GM18867 (cell line): ENCODE measurements around the gene RAB11B.
"Not testable (repeated sequence)": the region's sequence is repeated elsewhere in the genome, so short reads cannot be mapped to it uniquely, and the experiment has no call there.

Experiments
- ATAC-seq: cut with Tn5 transposase; IDR thresholded peaks from one replicate; pipeline ENCODE4 v1.9.1; 2021; ENCODE audit warnings: mild to moderate bottlenecking, moderate library complexity; ENCODE audit not compliant: unreplicated experiment

RAB11B gene

DNA sequence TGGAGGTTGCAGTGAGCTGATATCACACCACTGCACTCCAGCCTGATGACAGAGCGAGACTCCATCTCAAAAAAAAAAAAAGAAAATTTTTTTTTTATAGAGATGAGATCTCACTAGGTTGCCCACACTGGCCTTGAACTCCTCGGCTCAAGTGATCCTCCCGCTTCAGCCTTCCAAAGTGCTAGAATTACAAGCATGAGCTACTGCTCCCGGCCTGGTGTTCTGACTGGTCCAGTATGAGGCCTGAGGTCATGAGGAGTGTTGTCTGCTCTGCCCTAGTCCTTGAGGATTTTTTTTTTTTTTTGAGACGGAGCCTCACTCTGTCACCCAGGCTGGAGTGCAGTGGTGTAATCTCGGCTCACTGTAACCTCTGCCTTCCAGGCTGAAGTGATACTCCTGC, 35.2 kb downstream of the RAB11B start:
- ATAC-seq, result not testable (repeated sequence)

DNA sequence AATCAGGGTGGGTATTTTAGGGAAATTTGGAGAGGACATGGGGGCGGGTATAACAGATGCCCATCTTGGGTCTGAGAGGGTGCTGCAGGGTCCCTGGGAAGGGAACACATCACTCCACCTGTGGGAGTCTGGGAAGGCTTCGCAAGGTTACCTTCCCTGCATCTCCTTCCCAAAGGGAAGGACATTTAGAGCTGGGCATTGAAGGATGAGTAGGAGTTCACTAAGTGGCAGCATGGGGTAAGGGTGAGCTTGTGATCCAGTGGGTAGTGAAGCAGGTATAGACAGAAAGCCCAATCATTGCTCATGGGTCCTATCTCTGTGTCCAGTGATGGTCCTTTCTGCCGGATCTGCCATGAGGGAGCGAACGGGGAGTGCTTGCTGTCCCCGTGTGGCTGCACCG, 36.1 kb downstream of the RAB11B start:
- ATAC-seq, result no peak

DNA sequence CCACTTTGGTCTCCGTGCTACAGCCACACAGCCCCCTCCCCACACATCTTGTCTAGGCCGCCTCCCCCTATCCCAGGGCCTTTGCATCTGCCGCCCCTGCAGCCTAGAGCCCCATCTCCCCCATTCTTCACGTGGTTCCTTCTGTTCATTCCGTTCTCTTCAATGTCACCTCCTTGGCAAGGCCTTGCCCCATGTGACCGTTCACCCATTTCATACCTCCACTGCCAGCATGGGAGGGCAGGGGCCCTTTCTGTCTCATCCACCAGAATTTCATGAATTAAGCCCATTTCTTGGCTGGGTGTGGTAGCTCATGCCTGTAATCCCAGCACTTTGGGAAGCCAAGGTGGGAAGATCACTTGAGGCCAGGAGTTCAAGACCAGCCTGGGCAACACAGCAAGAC, 38.9 kb downstream of the RAB11B start:
- ATAC-seq, result no peak

DNA sequence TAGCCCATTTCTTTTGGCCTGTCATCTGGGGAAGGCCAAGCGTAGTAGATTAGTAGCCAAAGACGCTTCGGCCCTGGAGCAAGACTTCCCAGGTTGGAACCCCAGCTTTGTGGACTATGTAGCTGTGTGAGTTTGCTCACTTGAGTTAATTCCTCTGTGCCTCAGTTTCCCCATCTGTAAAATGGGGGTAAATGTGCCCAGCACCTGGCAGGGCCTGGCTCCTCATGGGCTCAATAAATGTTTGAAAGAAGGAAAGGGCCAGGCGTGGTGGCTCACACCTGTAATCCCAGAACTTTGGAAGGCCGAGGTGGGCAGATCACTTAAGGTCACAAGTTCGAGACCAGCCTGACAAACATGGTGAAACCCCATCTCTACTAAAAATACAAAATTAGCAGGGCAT, 39.7 kb downstream of the RAB11B start:
- ATAC-seq, result no peak

DNA sequence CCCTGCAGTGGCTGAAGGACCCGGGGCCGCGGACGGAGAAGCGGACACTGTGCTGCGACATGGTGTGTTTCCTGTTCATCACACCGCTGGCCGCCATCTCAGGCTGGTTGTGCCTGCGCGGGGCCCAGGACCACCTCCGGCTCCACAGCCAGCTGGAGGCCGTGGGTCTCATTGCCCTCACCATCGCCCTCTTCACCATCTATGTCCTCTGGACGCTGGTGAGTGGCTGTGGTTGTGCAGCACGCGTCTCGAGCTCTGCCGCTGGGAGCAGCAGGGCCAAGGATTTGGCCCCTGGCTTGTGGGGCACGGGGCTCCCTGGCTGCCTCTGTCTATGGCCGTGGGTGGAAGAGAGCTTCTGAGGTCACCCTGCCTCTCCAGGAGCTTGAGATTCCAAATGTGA, 40.5 kb downstream of the RAB11B start:
- ATAC-seq, result no peak

DNA sequence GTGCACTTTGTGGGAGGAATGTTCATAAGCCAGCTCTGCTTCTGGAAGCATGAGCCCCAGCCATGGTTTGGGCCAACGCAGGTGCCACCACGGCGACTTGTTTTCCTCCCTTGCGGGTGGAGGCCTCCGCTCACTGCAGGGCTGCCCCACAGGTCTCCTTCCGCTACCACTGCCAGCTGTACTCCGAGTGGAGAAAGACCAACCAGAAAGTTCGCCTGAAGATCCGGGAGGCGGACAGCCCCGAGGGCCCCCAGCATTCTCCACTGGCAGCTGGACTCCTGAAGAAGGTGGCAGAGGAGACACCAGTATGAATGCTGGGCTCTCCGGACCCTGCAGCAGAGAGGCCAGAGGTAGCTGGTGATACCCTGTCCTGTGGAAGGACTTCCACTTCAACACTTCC, 48.1 kb downstream of the RAB11B start:
- no peak for ATAC-seq

DNA sequence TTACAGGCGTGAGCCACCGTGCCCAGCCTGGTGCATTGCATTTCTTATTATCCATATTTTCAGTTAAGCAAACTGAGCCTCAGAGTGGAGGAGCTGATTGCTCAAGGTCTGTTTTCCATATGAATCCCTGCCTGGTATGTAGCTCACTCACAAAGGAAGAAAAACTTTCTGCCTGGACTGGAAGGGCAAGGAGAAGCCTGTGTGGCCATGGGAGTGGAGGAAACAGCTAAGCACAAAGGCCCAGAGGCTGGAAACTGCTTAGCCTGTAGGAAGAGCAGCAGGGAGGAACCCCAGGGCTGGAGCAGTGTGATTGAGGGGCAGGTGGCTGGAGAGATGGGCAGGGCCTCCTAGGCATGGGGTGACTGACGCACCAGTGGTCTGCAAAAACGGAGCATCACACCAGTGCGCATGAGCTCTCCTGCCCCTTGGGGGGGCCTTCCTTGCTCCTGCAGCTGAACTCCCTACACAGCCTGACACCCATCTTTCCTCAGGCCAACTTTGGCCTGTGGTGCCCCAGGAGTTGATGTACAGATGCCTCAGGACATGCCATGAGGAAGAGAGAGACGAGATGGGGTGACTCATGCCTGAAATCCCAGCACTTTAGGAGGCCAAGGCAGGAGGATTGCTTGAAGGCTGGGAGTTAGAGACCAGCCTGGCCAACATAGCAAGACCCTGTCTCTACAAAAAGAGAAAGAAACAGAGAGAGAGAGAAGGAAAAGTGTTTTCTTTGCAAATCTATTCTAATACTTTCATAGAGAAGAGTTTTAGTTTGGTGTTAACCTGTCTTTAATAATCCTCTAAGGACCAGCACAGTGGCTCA, 51.8 kb downstream of the RAB11B start:
- no peak for ATAC-seq

DNA sequence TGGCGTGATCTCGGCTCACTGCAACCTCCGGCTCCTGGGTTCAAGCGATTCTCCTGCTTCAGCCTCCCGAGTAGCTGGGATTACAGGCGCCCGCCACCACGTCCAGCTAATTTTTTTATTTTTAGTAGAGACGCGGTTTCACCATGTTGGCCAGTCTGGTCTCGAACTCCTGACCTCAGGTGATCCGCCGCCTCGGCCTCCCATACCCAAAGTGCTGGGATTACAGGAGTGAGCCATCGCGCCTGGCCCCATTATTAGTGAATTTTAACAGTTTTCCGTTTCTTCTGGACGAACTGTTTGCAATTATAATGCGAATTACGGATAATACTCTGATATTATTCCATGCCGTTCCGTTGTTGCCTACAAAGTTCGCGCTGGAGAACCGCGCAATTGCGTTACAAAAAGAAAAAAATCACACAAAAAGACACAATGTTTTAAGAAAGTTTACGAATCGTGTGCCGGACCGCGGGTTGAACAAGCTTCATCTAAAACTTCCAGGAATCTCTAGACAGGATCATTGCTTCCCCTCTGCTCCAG, 54.0 kb downstream of the RAB11B start:
- not testable (repeated sequence) for ATAC-seq

DNA sequence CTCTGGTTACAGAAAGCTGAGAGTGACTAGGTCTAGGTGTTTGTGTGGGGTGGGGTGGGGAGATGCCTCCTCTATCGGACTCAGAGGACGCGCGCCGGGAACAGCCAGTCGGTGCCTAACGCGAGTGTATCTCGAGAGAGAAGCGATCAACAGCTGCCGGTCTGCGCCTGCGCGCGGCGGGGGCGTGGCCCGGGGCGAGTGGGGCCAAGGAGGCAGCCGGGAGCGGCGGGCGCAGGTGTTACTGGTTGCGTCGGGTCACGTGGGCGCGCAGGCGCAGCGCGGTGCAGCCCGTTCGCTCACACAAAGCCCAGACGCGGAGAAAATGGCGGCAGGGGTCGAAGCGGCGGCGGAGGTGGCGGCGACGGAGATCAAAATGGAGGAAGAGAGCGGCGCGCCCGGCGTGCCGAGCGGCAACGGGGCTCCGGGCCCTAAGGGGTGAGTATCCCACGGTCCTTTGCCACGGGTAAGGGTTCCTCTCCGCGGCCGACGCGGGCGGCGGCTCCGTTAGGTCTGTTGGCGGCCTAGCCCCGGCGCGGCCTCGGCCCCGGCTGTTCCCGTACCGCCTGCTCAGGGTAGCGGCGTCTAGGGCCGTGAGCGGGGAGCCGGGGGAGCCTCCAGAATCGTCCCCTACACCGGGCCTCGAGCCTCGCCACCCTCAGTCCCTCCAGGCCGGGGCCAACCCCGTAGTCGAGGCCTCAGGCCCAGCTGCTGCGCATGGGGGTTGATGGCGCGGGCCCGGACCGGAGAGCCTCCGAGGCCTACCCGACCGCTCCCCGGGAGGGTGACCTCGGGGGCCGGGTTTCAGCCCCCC, 54.7 kb downstream of the RAB11B start, which contains the start of gene HNRNPM:
TSS of gene HNRNPM (plus strand) at position 299 of the 811 bp plus-strand sequence. CDS start at position 323, 24 bp downstream.
- ATAC-seq, result peak; percentile 90

DNA sequence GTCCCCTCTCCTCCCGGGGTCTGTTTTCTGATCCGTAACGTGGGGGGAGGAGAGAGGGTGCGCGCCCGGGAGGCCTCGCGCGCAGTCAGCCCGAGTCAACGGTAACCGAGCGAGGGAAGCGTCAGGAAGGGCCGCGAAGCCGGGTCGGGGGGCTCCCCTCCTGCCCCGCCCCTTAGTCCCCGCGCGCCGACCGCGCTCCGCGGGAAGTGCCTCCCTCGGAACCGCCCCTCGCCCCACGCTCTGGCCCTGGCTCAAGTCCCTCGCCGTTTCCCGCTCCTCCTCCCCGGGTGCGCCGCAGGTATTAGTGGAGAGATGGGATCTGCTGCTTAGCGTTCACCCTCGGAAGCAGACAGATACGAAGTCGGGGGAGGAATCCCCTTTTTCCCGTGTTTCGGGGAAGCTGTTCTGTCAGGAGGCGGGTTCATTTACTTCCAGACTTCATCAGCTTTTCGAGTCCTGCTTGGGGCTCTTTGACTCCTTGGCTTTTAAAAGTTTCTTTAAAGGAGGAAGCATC, 55.4 kb downstream of the RAB11B start:
- peak; percentile 24 for ATAC-seq

DNA sequence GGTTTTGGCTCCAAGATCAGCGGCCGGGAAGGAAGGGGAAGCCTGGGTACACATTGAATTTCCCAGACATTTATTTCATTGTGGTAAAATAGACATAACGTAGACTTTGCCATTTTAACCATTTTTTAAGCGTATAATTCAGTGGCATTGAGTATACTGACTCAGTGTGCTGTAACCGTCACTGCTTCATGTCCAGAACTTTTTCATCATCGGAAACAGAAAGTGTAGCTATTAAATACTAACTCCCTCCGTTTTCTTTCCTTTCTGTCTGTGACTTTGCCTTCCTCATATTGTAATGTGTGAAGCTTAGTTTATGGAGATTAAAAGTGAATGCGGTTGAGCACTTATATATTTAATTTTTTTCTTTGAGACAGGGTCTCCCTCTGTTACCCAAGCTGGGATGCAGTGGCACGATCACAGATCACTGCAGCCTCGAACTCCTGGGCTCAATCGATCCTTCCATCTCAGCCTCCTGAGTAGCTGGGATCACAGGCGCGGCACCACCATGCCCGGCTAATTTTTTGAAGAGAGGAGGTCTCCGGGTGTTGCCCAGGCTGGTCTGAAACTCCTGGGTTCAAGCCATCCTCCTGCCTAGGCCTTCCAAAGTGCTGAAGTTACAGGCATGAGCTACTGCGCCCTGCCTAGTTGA, 56.0 kb downstream of the RAB11B start:
- no peak for ATAC-seq

DNA sequence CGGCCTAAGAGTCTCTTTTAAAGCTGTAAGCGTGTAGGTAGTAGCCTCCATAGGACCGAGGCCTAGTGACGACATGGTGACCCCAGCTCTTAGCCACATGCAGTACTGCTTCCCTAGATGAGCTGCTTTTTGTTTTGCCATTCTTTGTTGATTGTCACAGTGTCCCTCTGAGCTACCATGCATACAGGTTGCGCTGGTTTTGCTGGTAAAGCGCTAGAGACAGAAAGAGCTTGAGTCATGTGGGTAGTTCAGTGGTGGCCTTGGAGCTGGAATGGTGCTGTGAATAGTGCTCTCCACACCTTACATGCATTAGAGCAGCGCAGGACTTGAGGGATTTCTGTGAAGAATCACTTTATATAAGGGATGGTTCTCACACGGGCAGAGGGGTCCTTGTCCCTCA, 59.7 kb downstream of the RAB11B start:
- ATAC-seq, result no peak

DNA sequence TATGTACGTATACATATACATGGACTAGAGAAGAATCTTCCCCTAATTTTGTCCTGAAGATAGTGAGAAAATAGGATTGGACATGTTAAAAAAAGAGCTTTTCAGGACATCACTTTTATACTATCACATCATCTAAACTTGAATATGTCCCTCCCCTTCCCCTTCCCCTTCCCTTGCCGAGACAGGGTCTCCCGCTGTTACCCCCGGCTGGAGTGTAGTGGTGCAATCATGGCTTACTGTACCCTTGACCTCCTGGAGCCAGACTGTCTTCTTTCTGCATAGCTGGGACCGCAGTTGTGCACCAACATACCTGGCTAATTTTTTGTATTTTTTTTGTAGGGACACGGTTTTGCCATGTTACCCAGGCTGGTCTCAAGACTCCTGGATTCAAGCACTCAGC, 61.2 kb downstream of the RAB11B start:
- no peak for ATAC-seq

DNA sequence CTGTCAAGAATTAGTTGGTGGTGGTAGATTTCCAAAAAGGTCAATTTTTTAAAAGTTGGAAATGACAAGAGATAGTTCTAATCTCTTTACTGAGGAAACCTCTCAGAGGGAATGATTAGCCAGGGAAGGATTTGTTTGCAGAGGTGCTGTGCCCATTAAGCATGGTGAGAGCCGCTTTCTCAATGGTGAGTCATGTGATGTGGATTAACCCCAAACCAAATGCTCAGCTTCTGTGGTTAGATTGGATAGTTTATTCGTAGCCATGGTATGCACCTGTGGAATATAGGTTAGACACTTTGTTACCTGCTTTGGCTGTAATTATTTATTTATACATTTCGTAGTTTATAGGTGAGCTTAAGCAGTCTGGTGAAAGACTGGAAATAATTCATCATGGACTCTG, 61.7 kb downstream of the RAB11B start:
- ATAC-seq, result no peak

DNA sequence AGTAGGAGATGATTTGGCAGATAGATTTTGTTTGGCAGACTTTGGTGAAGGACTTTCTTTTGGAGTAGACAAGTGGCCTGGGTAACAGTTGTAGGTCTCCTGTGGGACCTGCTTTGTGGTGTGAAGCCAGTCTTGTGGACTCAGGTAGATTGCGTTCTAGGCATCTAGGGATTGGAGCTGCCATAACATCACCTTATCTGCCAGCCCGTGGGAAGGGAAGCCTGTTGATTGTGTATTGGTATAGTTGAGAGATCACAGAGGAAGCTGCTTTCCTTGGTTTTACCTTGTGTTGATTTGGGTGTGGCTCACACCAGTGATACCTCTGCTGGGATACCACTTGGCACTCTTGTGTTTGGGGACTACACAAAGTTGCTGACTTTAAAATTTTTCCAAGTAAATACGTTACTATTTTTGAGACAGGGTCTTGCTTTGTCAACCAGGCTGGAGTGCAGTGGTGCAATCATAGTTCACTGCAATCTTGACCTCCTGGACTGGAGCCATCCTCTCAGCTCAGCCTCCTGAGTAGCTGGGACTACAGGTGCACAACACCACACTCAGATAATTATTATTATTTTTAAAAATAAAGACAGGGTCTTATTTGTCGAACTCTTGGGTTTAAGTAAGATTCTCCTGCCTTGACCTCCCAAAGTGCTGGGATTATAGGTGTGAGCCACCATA, 62.4 kb downstream of the RAB11B start:
- no peak for ATAC-seq

DNA sequence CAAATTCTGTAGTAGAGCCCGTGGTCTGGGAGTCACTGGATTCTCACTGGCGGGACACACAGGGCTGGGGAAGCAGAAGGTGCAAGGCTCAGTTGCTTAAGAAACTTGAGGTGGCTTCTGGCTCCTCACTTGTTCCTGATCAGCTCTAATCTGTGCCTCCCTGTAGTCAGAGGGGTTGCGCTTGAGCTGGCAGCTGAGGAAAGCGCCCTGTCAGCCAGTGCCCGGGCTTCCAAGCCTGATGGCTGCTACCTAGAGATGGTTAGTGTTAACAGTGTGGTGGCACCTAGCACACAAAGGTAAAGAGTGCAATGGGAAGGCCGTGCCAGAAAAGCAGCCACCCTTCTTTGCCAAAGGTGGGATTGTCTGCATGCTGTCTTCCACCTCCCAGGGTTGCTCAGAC, 63.5 kb downstream of the RAB11B start:
- no peak for ATAC-seq
